ENCODE measurements around the gene TUB.

TUB gene

DNA sequence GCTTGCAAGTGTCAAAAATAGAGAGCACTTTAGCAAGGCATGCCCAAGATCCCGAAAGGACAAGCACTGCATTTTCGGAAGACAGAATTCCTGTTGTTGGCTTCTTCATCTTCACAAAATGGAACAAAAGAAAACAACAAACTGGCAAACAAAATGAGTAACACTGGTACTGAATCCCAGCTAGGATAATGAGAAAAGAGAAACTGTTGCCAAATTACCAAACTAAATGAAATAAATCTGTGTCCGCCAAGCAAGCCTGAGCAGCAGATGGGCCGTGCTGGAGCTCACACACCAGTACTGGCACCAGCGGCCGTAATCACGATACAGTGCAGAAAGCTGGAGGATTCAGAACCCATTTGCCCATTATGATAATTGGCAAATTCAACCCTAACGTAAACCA is 30.6 kb downstream of the TUB start:
- DNase-seq = no peak

DNA sequence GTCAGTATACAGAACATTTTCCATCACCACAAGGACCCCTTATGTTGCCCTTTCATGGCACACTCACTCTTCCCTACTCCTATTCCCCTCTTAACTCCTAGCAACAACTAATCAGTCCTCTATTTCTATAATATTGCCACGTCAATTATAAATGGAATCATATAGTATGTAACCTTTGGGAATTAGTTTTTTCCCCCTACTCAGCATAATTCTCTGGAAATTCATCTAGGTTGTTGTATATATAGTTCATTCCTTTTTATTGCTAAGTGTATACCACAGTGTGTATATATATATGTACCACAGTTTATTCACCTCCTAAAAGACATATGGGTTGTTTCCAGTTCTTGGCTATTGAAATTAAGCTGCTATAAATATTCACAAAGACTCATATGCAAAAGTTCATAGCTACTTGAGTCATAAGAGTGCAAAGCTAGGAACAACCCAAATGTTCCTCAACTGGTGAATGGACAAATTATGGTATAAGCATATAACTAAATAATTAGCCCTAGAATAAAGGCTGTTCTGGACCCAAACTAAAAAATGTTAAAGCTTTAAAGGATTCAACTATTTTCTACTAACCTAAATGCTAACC is 41.3 kb downstream of the TUB start:
- no peak for DNase-seq

DNA sequence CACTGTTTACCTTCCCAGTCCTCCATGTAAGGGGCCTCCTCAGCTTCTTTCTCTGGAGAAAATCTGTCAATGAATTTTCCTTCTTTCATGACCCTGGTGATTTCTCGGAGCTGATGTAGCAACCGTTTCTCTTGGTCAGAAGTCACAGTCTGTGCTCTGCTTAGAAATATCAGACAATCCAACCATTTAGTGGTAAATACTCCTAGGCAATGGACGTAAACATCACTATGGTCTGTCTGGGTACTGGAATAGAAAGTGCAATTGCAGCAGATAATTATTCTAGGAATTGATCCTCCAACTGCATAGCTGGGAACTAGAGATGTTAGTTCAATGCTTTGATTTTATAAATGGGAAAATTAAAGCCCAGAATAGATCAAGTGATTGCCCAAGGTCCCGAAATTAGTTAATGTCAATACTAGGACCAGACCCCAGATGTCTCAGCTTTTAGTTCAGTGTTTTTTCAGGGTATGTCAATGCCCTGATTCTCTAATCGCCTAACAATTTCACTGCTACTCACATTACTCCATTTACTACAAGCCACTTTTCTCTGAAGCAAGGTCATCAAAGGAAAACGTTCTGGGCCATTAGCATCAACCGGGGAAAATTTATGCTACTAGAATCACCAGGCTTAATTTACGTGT is 45.8 kb downstream of the TUB start:
- DNase-seq = no peak

DNA sequence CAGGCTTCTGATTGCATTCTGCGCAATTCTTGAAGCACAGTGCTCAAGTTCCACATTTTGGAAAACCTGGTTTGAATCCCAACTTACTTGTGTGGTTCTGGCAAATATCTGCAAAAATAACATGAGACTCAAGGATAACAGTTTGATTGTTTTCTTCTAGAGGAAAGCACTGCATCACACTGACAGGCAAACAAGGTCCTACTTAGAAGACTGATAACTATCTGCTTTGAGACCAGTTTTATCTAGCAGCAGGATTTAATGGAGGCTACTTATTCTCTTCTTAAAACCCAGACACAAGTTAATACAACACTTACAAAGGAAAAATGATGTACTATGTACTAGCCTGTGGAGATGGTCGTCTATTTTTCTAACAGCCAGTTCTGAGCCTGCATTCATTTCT is 46.4 kb downstream of the TUB start:
- no peak for DNase-seq

DNA sequence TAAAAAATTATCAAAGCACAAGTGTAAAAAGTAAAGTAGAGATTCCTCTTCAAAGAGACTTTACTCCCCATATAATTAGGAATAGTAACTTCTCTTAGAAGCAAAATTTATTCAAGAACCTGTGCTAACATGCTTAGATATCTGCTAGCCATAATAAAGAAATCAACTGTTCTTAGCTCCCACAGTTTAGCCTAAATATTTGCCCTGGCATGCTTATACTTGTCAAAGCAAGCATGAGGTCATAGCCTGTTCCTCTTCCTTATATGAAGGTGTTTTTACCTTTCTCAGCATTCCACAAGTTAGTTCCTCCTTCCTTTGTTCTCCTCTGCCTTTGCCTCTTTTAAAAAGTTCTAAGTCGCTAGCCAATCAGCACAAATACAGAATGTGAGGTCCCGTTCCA is 57.5 kb downstream of the TUB start:
- no peak for DNase-seq

DNA sequence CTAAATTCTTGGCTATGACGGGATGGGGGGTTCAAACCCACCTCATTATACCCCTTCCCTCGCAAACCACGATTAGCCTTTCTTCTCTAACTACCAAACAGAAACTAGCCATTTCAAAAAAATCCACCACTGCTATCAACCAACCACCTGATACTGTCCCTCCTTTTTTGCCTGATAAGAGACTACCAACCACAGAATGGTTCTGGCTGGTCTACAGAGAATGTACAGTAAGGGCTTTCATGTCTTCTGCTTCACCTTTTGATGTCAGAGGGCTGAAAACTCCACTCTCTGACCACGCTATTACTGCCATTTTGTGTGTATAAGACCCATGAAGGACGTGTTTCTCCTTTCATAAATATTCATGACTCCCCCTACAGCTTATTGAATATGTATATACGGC is 68.7 kb downstream of the TUB start:
- DNase-seq = no peak
